Endothelial cell (in vitro differentiated cells): ENCODE data around the gene PPM1D. TPM values are rescaled to one million over a fixed set of nuclear protein-coding genes. Genes with fewer than 3 reads are reported as not detected.
"Not testable (repeated sequence)": the region's sequence is repeated elsewhere in the genome, so short reads cannot be mapped to it uniquely, and the experiment has no call there.

ENCODE experiments used
- DNase-seq: peaks from one replicate; pipeline ENCODE4 v3.0.0; 2021; ENCODE audit warnings: low spot score
- H3K27ac Mint-ChIP-seq: one replicate; pipeline ENCODE4 v1.8.0; 2021; ENCODE audit warnings: mixed read lengths, inconsistent platforms; ENCODE audit not compliant: unreplicated experiment
- H3K27me3 Mint-ChIP-seq: one replicate; pipeline ENCODE4 v1.8.0; 2021; ENCODE audit warnings: mild to moderate bottlenecking, moderate library complexity, mixed read lengths, inconsistent platforms; ENCODE audit not compliant: unreplicated experiment
- H3K36me3 Mint-ChIP-seq: one replicate; pipeline ENCODE4 v1.8.0; 2021; ENCODE audit warnings: mild to moderate bottlenecking, low read depth, mixed read lengths, inconsistent platforms; ENCODE audit not compliant: unreplicated experiment
- H3K4me1 Mint-ChIP-seq: one replicate; pipeline ENCODE4 v1.8.0; 2021; ENCODE audit warnings: mild to moderate bottlenecking, mixed read lengths, inconsistent platforms; ENCODE audit not compliant: unreplicated experiment
- H3K4me3 Mint-ChIP-seq: one replicate; pipeline ENCODE4 v1.8.0; 2021; ENCODE audit warnings: mild to moderate bottlenecking, mixed read lengths, inconsistent platforms; ENCODE audit not compliant: unreplicated experiment
- H3K9me3 Mint-ChIP-seq: one replicate; pipeline ENCODE4 v1.8.0; 2021; ENCODE audit warnings: mixed read lengths, inconsistent platforms; ENCODE audit not compliant: unreplicated experiment
- CTCF ChIP-seq: fragments of 200-600 bp; sonication (generic); IDR thresholded peaks from one replicate; pipeline ENCODE4 v1.5.0; 2021; ENCODE audit warnings: antibody characterized with exemption; ENCODE audit not compliant: unreplicated experiment
- long read RNA-seq: library from polyadenylated mRNA; unstranded; transcript quantifications from one replicate; pipeline ENCODE4 v2.0.0, GENCODE V29; 2020; ENCODE audit not compliant: unreplicated experiment
- total RNA-seq: library from RNA; stranded (reverse); fragmentation: NEBNext Ultra II Directional; extraction: Animal tissue kit (Norgen Biotek cat#: 25700); gene quantifications from one replicate; pipeline ENCODE4 v1.2.1, GENCODE V29; 2021; ENCODE audit not compliant: unreplicated experiment

PPM1D gene
- 14.6 TPM for total RNA-seq
- long read RNA-seq, full-length matches to known transcripts = 4 of 4 reads
- long read RNA-seq, partial matches to known transcripts = 0 of 4 reads
- long read RNA-seq, other reads (novel, unspliced or antisense) = 0 of 4 reads

- Mint-ChIP-seq H3K27ac (peak within 1 kb of the TSS; percentile 90), H3K9me3 (no peaks in the 10 kb centered on the region), H3K4me3 (peak within 1 kb of the TSS; percentile 97), H3K4me1 (peaks cover 17% of the 10 kb centered on the region), H3K36me3 (peaks cover 4% of the 10 kb centered on the region), H3K27me3 (peaks cover 1% of the 10 kb centered on the region)
- DNase-seq = peak; percentile 99
- no peak for TF ChIP-seq CTCF
Observed at GRCh38 chr17:60599620-60600489, at the start of gene PPM1D. Gene PPM1D (plus strand): TSS chr17:60600193. CDS start chr17:60600415, 222 bp downstream.

GRCh38 chr17:60552255-60552654 lies 47.7 kb upstream of the PPM1D start:
- not testable (repeated sequence) for H3K9me3 Mint-ChIP-seq, H3K27me3 Mint-ChIP-seq, DNase-seq, H3K4me3 Mint-ChIP-seq, H3K4me1 Mint-ChIP-seq, H3K27ac Mint-ChIP-seq, H3K36me3 Mint-ChIP-seq

- peaks cover 4% of the 10 kb centered on the region for H3K36me3 Mint-ChIP-seq
- H3K4me1 Mint-ChIP-seq = no peaks in the 10 kb centered on the region
- H3K4me3 Mint-ChIP-seq = no peak overlapping the region
- no peak for TF ChIP-seq CTCF
- H3K9me3 Mint-ChIP-seq = peaks cover 15% of the 10 kb centered on the region
- DNase-seq = no peak
- no peaks in the 10 kb centered on the region for H3K27me3 Mint-ChIP-seq
- H3K27ac Mint-ChIP-seq = no peak overlapping the region
Observed at GRCh38 chr17:60554377-60554788, 45.6 kb upstream of the PPM1D start.

GRCh38 chr17:60555786-60556185 lies 44.2 kb upstream of the PPM1D start:
- Mint-ChIP-seq H3K27me3 (peaks cover 3% of the 10 kb centered on the region), H3K27ac (no peak overlapping the region), H3K9me3 (peaks cover 15% of the 10 kb centered on the region), H3K4me3 (no peak overlapping the region), H3K36me3 (peaks cover 4% of the 10 kb centered on the region), H3K4me1 (no peaks in the 10 kb centered on the region)
- TF ChIP-seq CTCF = no peak
- DNase-seq = no peak

- H3K27ac Mint-ChIP-seq = no peak overlapping the region
- H3K9me3 Mint-ChIP-seq = peaks cover 15% of the 10 kb centered on the region
- peaks cover 3% of the 10 kb centered on the region for H3K27me3 Mint-ChIP-seq
- no peaks in the 10 kb centered on the region for H3K4me1 Mint-ChIP-seq
- no peak overlapping the region for H3K4me3 Mint-ChIP-seq
- no peak for DNase-seq
- TF ChIP-seq CTCF = no peak
- peaks cover 3% of the 10 kb centered on the region for H3K36me3 Mint-ChIP-seq
Observed at GRCh38 chr17:60557805-60558204, 42.2 kb upstream of the PPM1D start.
